OCI-LY7 (cell line): ENCODE results near the gene FMR1.

Experiments
- CTCF ChIP-seq: fragments of 200-600 bp; sonication (generic); conservative IDR thresholded peaks from 2 replicates; pipeline ENCODE4 v1.5.1; 2014; ENCODE audit warnings: mild to moderate bottlenecking, antibody characterized with exemption, low read length, moderate library complexity, mixed read lengths
- EZH2phosphoT487 ChIP-seq: fragments of 200-600 bp; sonication (generic); IDR thresholded peaks from 2 replicates; pipeline ENCODE4 v1.6.1; 2018; ENCODE audit warnings: low read depth, borderline replicate concordance, mild to moderate bottlenecking, mixed run types, antibody characterized with exemption, low read length, moderate library complexity, mixed read lengths

- TF ChIP-seq CTCF = no peak
- no peak for TF ChIP-seq EZH2phosphoT487
Observed at GRCh38 chrX:147962476-147962875, 50.8 kb downstream of the FMR1 start.
